HL-60 (cell line): ENCODE data around the gene GOLPH3L.

Experiments
- DNase-seq, 2 experiments: peaks; one replicate each; pipeline ENCODE4 v3.0.0-alpha.2; 2010 to 2020; ENCODE audit warnings: low read depth in 1 of 2, low spot score in 1 of 2
- H3K27ac ChIP-seq: fragments of 250-450 bp; sonication (Bioruptor Pico); replicated peaks from 2 replicates; pipeline ENCODE4 v1.5.1; 2020; ENCODE audit warnings: mild to moderate bottlenecking, moderate library complexity
- H3K27me3 ChIP-seq: fragments of 250-450 bp; sonication (Bioruptor Pico); 2 replicates; pipeline ENCODE4 v1.5.1; 2021; ENCODE audit warnings: mild to moderate bottlenecking, moderate library complexity; ENCODE audit not compliant: insufficient read depth, poor library complexity, severe bottlenecking
- H3K4me3 ChIP-seq: replicated peaks from 2 replicates; pipeline ENCODE4 v1.5.1; 2011; ENCODE audit warnings: mild to moderate bottlenecking, control low read depth, low read length; ENCODE audit not compliant: insufficient read depth
- CTCF ChIP-seq: IDR thresholded peaks from one replicate; pipeline ENCODE4 v1.5.1; 2011; ENCODE audit warnings: low read length, control low read depth, inconsistent platforms; ENCODE audit not compliant: insufficient read depth
- GABPA ChIP-seq: IDR thresholded peaks from 2 replicates; pipeline ENCODE4 v1.6.1; 2012; ENCODE audit warnings: low read depth
- POLR2AphosphoS5 ChIP-seq: IDR thresholded peaks from 2 replicates; pipeline ENCODE4 v1.6.1; 2012; ENCODE audit warnings: low read depth
- REST ChIP-seq: IDR thresholded peaks from 2 replicates; pipeline ENCODE4 v1.6.1; 2012; ENCODE audit warnings: low read depth; ENCODE audit not compliant: insufficient replicate concordance
- SPI1 ChIP-seq: IDR thresholded peaks from 2 replicates; pipeline ENCODE4 v1.6.1; 2012; ENCODE audit warnings: low read depth, mild to moderate bottlenecking, borderline replicate concordance

Gene GOLPH3L

GRCh38 chr1:150622303-150622975 is 74.5 kb downstream of the GOLPH3L start:
- TF ChIP-seq CTCF (no peak), GABPA (no peak), SPI1 (no peak), REST (no peak), POLR2AphosphoS5 (no peak)
- peak overlapping the region; percentile 26; the same call in 1 of the 2 replicates for H3K27ac ChIP-seq
- no peak overlapping the region for H3K4me3 ChIP-seq
- H3K27me3 ChIP-seq: no peaks in the 10 kb centered on the region
- no peak for DNase-seq

- Histone ChIP-seq H3K4me3 (no peak overlapping the region), H3K27me3 (no peaks in the 10 kb centered on the region), H3K27ac (peak overlapping the region; percentile 26)
- TF ChIP-seq CTCF (peak; percentile 64), POLR2AphosphoS5 (no peak), SPI1 (no peak), REST (no peak), GABPA (no peak)
- peak in 1 of 2 experiments; percentile 57 for DNase-seq
Measured at GRCh38 chr1:150621497-150622302, 75.3 kb downstream of the GOLPH3L start.

- H3K4me3 ChIP-seq: no peak overlapping the region
- no peak for TF ChIP-seq SPI1
- TF ChIP-seq POLR2AphosphoS5: no peak
- no peak for TF ChIP-seq REST
- no peak for TF ChIP-seq CTCF
- no peak for TF ChIP-seq GABPA
- DNase-seq: no peak
- no peak overlapping the region for H3K27ac ChIP-seq
- no peaks in the 10 kb centered on the region for H3K27me3 ChIP-seq
Measured at GRCh38 chr1:150620919-150621318, 76.0 kb downstream of the GOLPH3L start.
